ENCODE data around the gene RPS21. TPM values are rescaled to one million over a fixed set of nuclear protein-coding genes. Genes with fewer than 3 reads are reported as not detected.

The RPS21 gene
- total and polyA plus RNA-seq, 10 of the 15 experiments (the other 5 are each of a cell fraction or from before 2014, with no cell fraction given): 1,474 to 4,987 (median 2,439) TPM

GRCh38 chr20:62362590-62362940 is 24.3 kb upstream of the RPS21 start:
- RAD21 ChIA-PET (ENCODE audit: unreplicated experiment): no interaction called here
- ATAC-seq: no peak
- Histone ChIP-seq H4K20me1 (ENCODE audit: control insufficient read depth, insufficient read depth) (no peaks in the 10 kb centered on the region), H3K9ac (ENCODE audit: control insufficient read depth, insufficient read depth, low read length) (no peak overlapping the region), H3K36me3 (ENCODE audit: control insufficient read depth in 2 of 2, insufficient read depth in 2 of 2, low read length in 1 of 2) (no peaks in the 10 kb centered on the region), H3K27ac (ENCODE audit: control insufficient read depth, insufficient read depth) (no peak overlapping the region), H3K79me2 (ENCODE audit: control insufficient read depth, insufficient read depth, low read length) (no peaks in the 10 kb centered on the region), H2AFZ (ENCODE audit: control insufficient read depth, low read depth, low read length) (no peak overlapping the region), H3K4me1 (ENCODE audit: control insufficient read depth, insufficient read depth, low read length) (peaks cover 1% of the 10 kb centered on the region), H3K9me3 (replicated peaks; ENCODE audit: control insufficient read depth, insufficient read depth, low read length) (no peaks in the 10 kb centered on the region), H3K27me3 (replicated peaks in 1 of 2; ENCODE audit: control insufficient read depth in 2 of 2, insufficient read depth in 2 of 2, low read length in 1 of 2) (peaks cover 0 to 1% of the 10 kb centered on the region in 2 experiments; a peak in 1 of 4 replicates), H3K4me3 (no peak overlapping the region), H3K4me2 (ENCODE audit: control insufficient read depth, insufficient read depth) (no peak overlapping the region)
- CTCF ChIA-PET: no interaction called here
- no peak for DNase-seq (ENCODE audit: low read depth, low spot score)
- intact Hi-C loops (cut with micrococcal nuclease; ENCODE audit: unreplicated experiment): no loop called here
- TF ChIP-seq ZNF274 (IDR thresholded peaks at IDR 0.05; ENCODE audit: insufficient read depth, insufficient read length): no peak
- no peak for TF ChIP-seq EP300 (IDR thresholded peaks at IDR 0.05; ENCODE audit: borderline replicate concordance in 1 of 2, control insufficient read depth in 1 of 2, low read depth in 2 of 2, low read length in 2 of 2)
- no peak for TF ChIP-seq MXI1 (IDR thresholded peaks at IDR 0.05; ENCODE audit: low read depth, low read length)
- FAIRE-seq: no peak
- in situ Hi-C loops (cut with MboI): no loop called here
- SMC1A ChIA-PET (ENCODE audit: uncharacterized antibody, unreplicated experiment): no interaction called here
- POLR2A ChIA-PET: no interaction called here
- 65% methylated on average over 13 of the region's 13 CpGs for WGBS (ENCODE audit: insufficient coverage, insufficient replicate concordance, low lambda C conversion rate, missing lambda C conversion rate)
- no TSS peak for BruUV-seq (replicated peaks)

GRCh38 chr20:62362991-62363919 is 23.6 kb upstream of the RPS21 start:
- SMC1A ChIA-PET (ENCODE audit: uncharacterized antibody, unreplicated experiment): no interaction called here
- TF ChIP-seq CTCF (IDR thresholded peaks at IDR 0.05 in 2 of 3, conservative IDR thresholded peaks at IDR 0.05 in 1 of 3; ENCODE audit: control insufficient read depth in 2 of 3, extremely low read depth in 1 of 3, insufficient read depth in 1 of 3, low read depth in 3 of 3, low read length in 3 of 3) (peak in 2 of 3 experiments; percentile 0 to 5; a peak in 1 of 6 replicates), RCOR1 (conservative IDR thresholded peaks at IDR 0.05; ENCODE audit: low read depth, low read length) (no peak)
- intact Hi-C loops (cut with micrococcal nuclease; ENCODE audit: unreplicated experiment) (no loop called here), in situ Hi-C loops (cut with MboI) (no loop called here)
- no peak overlapping the region for H3K9ac ChIP-seq (ENCODE audit: control insufficient read depth, insufficient read depth, low read length)
- RAD21 ChIA-PET (ENCODE audit: unreplicated experiment): no interaction called here
- ATAC-seq (no peak), FAIRE-seq (no peak), DNase-seq (ENCODE audit: low read depth, low spot score) (no peak)
- no peak overlapping the region for H3K27ac ChIP-seq (ENCODE audit: control insufficient read depth, insufficient read depth)
- no peak overlapping the region for H3K4me3 ChIP-seq
- no peak overlapping the region for H2AFZ ChIP-seq (ENCODE audit: control insufficient read depth, low read depth, low read length)
- H3K4me2 ChIP-seq (ENCODE audit: control insufficient read depth, insufficient read depth): no peak overlapping the region
- peaks cover 5% of the 10 kb centered on the region for H3K4me1 ChIP-seq (ENCODE audit: control insufficient read depth, insufficient read depth, low read length)
- H3K27me3 ChIP-seq (replicated peaks in 1 of 2; ENCODE audit: control insufficient read depth in 2 of 2, insufficient read depth in 2 of 2, low read length in 1 of 2): peaks cover 1 to 8% of the 10 kb centered on the region in 2 experiments
- BruUV-seq (replicated peaks): no TSS peak
- CTCF ChIA-PET: interaction anchor here (1.6 kb wide), 1 partner anchor 63 kb away, joined by 3 read pairs; no protein-coding TSS in a partner anchor
- no peaks in the 10 kb centered on the region for H4K20me1 ChIP-seq (ENCODE audit: control insufficient read depth, insufficient read depth)
- 39% methylated on average over 19 of the region's 20 CpGs for WGBS (ENCODE audit: insufficient coverage, insufficient replicate concordance, low lambda C conversion rate, missing lambda C conversion rate)
- POLR2A ChIA-PET: no interaction called here
- no peaks in the 10 kb centered on the region for H3K36me3 ChIP-seq (ENCODE audit: control insufficient read depth in 2 of 2, insufficient read depth in 2 of 2, low read length in 1 of 2)
- H3K9me3 ChIP-seq (replicated peaks; ENCODE audit: control insufficient read depth, insufficient read depth, low read length): no peaks in the 10 kb centered on the region
- H3K79me2 ChIP-seq (ENCODE audit: control insufficient read depth, insufficient read depth, low read length): no peaks in the 10 kb centered on the region
